HEK293 (cell line): ENCODE data around the gene ZNF385D.

ENCODE experiments used
- CTCF ChIA-PET: fragments of 350-600 bp; formaldehyde crosslinking; extraction: SDS; loops from one replicate; lab custom pipeline; 2021; ENCODE audit warnings: antibody characterized with exemption; lab: Yijun Ruan, JAX
- POLR2A ChIA-PET: fragments of 300-600 bp; formaldehyde crosslinking; extraction: SDS; loops from one replicate; lab custom pipeline; 2020; ENCODE audit warnings: antibody characterized with exemption, inconsistent platforms; lab: Yijun Ruan, JAX
- H3K27ac ChIP-seq: fragments of 200-500 bp; sonication (Bioruptor generic); 2 replicates; pipeline ENCODE4 v1.5.1; 2014; ENCODE audit warnings: low read depth, low read length, control low read depth, inconsistent platforms; ENCODE audit errors: extremely low read depth
- H3K36me3 ChIP-seq, 2 experiments: fragments of 200-500 bp in 1 of 2; sonication (Bioruptor generic) in 1 of 2; 1 replicate in 1 of 2; 2 replicates in 1 of 2; pipeline ENCODE4 v1.5.1; 2014 to 2017; ENCODE audit warnings: inconsistent platforms in 2 of 2, low read length in 2 of 2; ENCODE audit not compliant: control insufficient read depth in 2 of 2, insufficient read depth in 1 of 2
- H3K4me1 ChIP-seq: fragments of 200-500 bp; sonication (Bioruptor generic); 2 replicates; pipeline ENCODE4 v1.5.1; 2014; ENCODE audit warnings: mild to moderate bottlenecking, low read length, inconsistent platforms; ENCODE audit not compliant: control insufficient read depth, insufficient read depth
- H3K4me3 ChIP-seq: 2 replicates; pipeline ENCODE4 v1.5.1; 2011; ENCODE audit warnings: low read depth, mild to moderate bottlenecking, control low read depth, low read length, moderate library complexity
- H3K9me3 ChIP-seq: fragments of 200-500 bp; sonication (Bioruptor generic); 2 replicates; pipeline ENCODE4 v1.5.1; 2014; ENCODE audit warnings: low read depth, low read length, inconsistent platforms; ENCODE audit not compliant: control insufficient read depth, insufficient read depth
- BCL11A ChIP-seq: fragments of 450-650 bp; formaldehyde crosslinking; IDR thresholded peaks from 2 replicates; pipeline ENCODE4 v1.5.1; 2016; ENCODE audit warnings: low read depth, missing biosample characterization, missing genetic modification characterization
- GFI1B ChIP-seq: fragments of 450-650 bp; formaldehyde crosslinking; IDR thresholded peaks from 2 replicates; pipeline ENCODE4 v1.5.1; 2016; ENCODE audit warnings: missing biosample characterization, missing genetic modification characterization
- SETDB1 ChIP-seq: IDR thresholded peaks from one replicate; pipeline ENCODE4 v1.6.1; 2017; ENCODE audit warnings: mild to moderate bottlenecking, low read length, moderate library complexity, mixed read lengths; ENCODE audit not compliant: insufficient read length
- WT1 ChIP-seq: fragments of 450-650 bp; formaldehyde crosslinking; IDR thresholded peaks from 2 replicates; pipeline ENCODE4 v1.5.1; 2016; ENCODE audit warnings: missing biosample characterization, missing genetic modification characterization
- ZBTB1 ChIP-seq: fragments of 450-650 bp; formaldehyde crosslinking; IDR thresholded peaks from 2 replicates; pipeline ENCODE4 v1.5.1; 2016; ENCODE audit warnings: missing biosample characterization, missing genetic modification characterization
- ZFP41 ChIP-seq: fragments of 450-650 bp; formaldehyde crosslinking; IDR thresholded peaks from 2 replicates; pipeline ENCODE4 v1.5.1; 2016; ENCODE audit warnings: missing biosample characterization, missing genetic modification characterization, borderline replicate concordance
- ZNF112 ChIP-seq: fragments of 450-650 bp; formaldehyde crosslinking; IDR thresholded peaks from 2 replicates; pipeline ENCODE4 v1.5.0; 2017; ENCODE audit warnings: missing biosample characterization, missing genetic modification characterization
- ZNF121 ChIP-seq: fragments of 450-650 bp; formaldehyde crosslinking; IDR thresholded peaks from 2 replicates; pipeline ENCODE4 v1.5.1; 2016; ENCODE audit warnings: missing biosample characterization, missing genetic modification characterization
- ZNF24 ChIP-seq: fragments of 450-650 bp; formaldehyde crosslinking; IDR thresholded peaks from 2 replicates; pipeline ENCODE4 v1.5.1; 2016; ENCODE audit warnings: missing biosample characterization, missing genetic modification characterization
- ZNF473 ChIP-seq: fragments of 450-650 bp; formaldehyde crosslinking; IDR thresholded peaks from 2 replicates; pipeline ENCODE4 v1.5.1; 2017; ENCODE audit warnings: missing biosample characterization, missing genetic modification characterization
- ZNF544 ChIP-seq: fragments of 450-650 bp; formaldehyde crosslinking; IDR thresholded peaks from 2 replicates; pipeline ENCODE4 v1.5.0; 2017; ENCODE audit warnings: missing biosample characterization, missing genetic modification characterization
- ZNF626 ChIP-seq: fragments of 450-650 bp; sonication (Bioruptor Pico); formaldehyde crosslinking; IDR thresholded peaks from 2 replicates; pipeline ENCODE4 v1.5.1; 2018; ENCODE audit warnings: missing biosample characterization, missing genetic modification characterization, inconsistent platforms
- ZNF843 ChIP-seq: fragments of 450-650 bp; formaldehyde crosslinking; IDR thresholded peaks from 2 replicates; pipeline ENCODE4 v1.5.1; 2016; ENCODE audit warnings: missing biosample characterization, missing genetic modification characterization
- ZSCAN23 ChIP-seq: fragments of 450-650 bp; formaldehyde crosslinking; IDR thresholded peaks from 2 replicates; pipeline ENCODE4 v1.5.1; 2016; ENCODE audit warnings: missing biosample characterization, missing genetic modification characterization
- TF ChIP-seq, protein P1 (sequence below): fragments of 450-650 bp; formaldehyde crosslinking; IDR thresholded peaks from 2 replicates; pipeline ENCODE4 v1.5.1; 2016; ENCODE audit warnings: missing biosample characterization, missing genetic modification characterization, low read depth
- TF ChIP-seq, protein P2 (sequence below): fragments of 450-650 bp; formaldehyde crosslinking; IDR thresholded peaks from 2 replicates; pipeline ENCODE4 v1.5.1; 2016; ENCODE audit warnings: missing biosample characterization, missing genetic modification characterization, borderline replicate concordance
- TF ChIP-seq, protein P3 (sequence below): fragments of 450-650 bp; formaldehyde crosslinking; IDR thresholded peaks from 2 replicates; pipeline ENCODE4 v1.5.1; 2016; ENCODE audit warnings: missing biosample characterization, missing genetic modification characterization
- TF ChIP-seq, protein P4 (sequence below): fragments of 450-650 bp; formaldehyde crosslinking; IDR thresholded peaks from 2 replicates; pipeline ENCODE4 v1.5.1; 2016; ENCODE audit warnings: missing biosample characterization, missing genetic modification characterization

The ZNF385D gene

DNA sequence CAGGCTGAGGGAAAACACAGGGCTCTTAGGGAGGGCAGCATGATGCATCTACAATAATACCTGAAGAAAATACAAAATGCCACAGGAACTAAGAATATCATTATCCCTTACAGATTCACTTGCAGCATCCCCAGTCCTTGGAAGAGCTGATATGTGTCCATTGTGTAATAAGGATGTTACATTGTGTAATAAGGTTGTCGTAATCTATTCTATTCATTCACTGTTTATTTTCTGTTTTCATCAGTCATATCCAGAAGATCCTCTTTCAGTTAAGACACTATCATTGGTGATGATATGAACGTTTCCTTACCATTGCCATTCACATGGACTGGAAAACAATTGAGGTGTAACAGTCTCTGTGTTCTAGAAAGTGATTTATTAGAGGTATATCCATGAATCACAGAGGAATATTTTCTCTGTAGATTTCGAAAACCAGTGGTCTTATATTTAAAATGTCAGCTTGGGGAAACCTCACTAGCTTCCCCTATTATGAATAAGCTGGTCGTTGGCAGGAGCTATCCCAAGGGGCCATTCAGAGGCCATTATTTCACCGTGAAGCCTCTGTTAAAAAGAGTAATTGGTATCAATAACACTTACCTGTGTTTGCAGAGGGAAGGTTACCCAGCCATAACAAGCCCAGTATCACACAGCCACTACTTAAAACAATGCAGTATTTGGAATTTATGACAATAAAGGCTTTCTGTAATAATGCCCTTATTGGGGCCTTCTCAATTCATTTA, 241.1 kb downstream of the ZNF385D start:
- TF ChIP-seq BCL11A (tag by site-specific recombination) (no peak), ZNF544 (tag by site-specific recombination) (no peak), ZNF24 (tag by site-specific recombination) (no peak), ZSCAN23 (tag by site-specific recombination) (no peak), ZNF843 (tag by site-specific recombination) (no peak)
- TF ChIP-seq, protein P1, sequence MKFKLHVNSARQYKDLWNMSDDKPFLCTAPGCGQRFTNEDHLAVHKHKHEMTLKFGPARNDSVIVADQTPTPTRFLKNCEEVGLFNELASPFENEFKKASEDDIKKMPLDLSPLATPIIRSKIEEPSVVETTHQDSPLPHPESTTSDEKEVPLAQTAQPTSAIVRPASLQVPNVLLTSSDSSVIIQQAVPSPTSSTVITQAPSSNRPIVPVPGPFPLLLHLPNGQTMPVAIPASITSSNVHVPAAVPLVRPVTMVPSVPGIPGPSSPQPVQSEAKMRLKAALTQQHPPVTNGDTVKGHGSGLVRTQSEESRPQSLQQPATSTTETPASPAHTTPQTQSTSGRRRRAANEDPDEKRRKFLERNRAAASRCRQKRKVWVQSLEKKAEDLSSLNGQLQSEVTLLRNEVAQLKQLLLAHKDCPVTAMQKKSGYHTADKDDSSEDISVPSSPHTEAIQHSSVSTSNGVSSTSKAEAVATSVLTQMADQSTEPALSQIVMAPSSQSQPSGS (tag by site-specific recombination) = no peak
- TF ChIP-seq, all 188 proteins: peak for 0
- POLR2A ChIA-PET = no interaction called here
- Histone ChIP-seq H3K4me3 (no peak overlapping the region), H3K36me3 (no peaks in the 10 kb centered on the region), H3K27ac (no peak overlapping the region), H3K9me3 (no peaks in the 10 kb centered on the region), H3K4me1 (no peaks in the 10 kb centered on the region)
- CTCF ChIA-PET = no interaction called here

DNA sequence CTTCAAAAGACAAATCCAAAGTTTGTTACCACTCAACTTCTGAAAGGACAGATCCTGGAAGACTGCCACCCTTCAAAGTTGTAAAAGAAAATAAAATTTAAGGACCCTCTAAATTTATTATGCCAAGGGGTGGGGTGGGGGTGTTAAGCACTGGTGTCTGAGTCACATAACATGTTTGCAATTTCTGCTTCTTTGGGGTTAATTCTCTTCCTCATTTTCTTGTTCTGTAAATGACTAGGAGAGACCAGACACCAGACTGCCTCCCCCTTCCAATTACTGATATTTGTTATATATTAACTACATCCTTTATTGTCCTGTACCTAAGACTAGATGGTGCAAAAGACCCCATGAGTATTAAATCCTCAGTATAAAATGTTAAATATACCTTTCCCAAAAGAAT, 242.8 kb downstream of the ZNF385D start:
- ChIA-PET POLR2A (no interaction called here), CTCF (interaction anchor here (0.6 kb wide), 1 partner anchor 13 kb away, joined by 4 read pairs; no protein-coding TSS in a partner anchor)
- Histone ChIP-seq H3K4me1 (no peaks in the 10 kb centered on the region), H3K27ac (no peak overlapping the region), H3K9me3 (no peaks in the 10 kb centered on the region), H3K4me3 (no peak overlapping the region), H3K36me3 (no peaks in the 10 kb centered on the region)
- TF ChIP-seq, protein P2, sequence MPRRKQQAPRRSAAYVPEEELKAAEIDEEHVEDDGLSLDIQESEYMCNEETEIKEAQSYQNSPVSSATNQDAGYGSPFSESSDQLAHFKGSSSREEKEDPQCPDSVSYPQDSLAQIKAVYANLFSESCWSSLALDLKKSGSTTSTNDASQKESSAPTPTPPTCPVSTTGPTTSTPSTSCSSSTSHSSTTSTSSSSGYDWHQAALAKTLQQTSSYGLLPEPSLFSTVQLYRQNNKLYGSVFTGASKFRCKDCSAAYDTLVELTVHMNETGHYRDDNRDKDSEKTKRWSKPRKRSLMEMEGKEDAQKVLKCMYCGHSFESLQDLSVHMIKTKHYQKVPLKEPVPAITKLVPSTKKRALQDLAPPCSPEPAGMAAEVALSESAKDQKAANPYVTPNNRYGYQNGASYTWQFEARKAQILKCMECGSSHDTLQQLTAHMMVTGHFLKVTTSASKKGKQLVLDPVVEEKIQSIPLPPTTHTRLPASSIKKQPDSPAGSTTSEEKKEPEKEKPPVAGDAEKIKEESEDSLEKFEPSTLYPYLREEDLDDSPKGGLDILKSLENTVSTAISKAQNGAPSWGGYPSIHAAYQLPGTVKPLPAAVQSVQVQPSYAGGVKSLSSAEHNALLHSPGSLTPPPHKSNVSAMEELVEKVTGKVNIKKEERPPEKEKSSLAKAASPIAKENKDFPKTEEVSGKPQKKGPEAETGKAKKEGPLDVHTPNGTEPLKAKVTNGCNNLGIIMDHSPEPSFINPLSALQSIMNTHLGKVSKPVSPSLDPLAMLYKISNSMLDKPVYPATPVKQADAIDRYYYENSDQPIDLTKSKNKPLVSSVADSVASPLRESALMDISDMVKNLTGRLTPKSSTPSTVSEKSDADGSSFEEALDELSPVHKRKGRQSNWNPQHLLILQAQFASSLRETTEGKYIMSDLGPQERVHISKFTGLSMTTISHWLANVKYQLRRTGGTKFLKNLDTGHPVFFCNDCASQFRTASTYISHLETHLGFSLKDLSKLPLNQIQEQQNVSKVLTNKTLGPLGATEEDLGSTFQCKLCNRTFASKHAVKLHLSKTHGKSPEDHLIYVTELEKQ (tag by site-specific recombination) = no peak
- TF ChIP-seq ZNF473 (tag by site-specific recombination) = no peak
- no peak for TF ChIP-seq GFI1B (tag by site-specific recombination)
- TF ChIP-seq ZBTB1 (tag by site-specific recombination) = no peak
- TF ChIP-seq ZNF626 (tag by site-specific recombination) = no peak
- TF ChIP-seq, protein P3, sequence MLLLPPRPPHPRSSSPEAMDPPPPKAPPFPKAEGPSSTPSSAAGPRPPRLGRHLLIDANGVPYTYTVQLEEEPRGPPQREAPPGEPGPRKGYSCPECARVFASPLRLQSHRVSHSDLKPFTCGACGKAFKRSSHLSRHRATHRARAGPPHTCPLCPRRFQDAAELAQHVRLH (tag by site-specific recombination) = no peak
- TF ChIP-seq ZNF112 (tag by site-specific recombination) = no peak
- no peak for TF ChIP-seq SETDB1
- no peak for TF ChIP-seq ZNF24 (tag by site-specific recombination)
- TF ChIP-seq ZNF121 = no peak
- TF ChIP-seq ZFP41 (tag by site-specific recombination) = no peak
- no peak for TF ChIP-seq WT1 (tag by site-specific recombination)
- TF ChIP-seq, protein P4, sequence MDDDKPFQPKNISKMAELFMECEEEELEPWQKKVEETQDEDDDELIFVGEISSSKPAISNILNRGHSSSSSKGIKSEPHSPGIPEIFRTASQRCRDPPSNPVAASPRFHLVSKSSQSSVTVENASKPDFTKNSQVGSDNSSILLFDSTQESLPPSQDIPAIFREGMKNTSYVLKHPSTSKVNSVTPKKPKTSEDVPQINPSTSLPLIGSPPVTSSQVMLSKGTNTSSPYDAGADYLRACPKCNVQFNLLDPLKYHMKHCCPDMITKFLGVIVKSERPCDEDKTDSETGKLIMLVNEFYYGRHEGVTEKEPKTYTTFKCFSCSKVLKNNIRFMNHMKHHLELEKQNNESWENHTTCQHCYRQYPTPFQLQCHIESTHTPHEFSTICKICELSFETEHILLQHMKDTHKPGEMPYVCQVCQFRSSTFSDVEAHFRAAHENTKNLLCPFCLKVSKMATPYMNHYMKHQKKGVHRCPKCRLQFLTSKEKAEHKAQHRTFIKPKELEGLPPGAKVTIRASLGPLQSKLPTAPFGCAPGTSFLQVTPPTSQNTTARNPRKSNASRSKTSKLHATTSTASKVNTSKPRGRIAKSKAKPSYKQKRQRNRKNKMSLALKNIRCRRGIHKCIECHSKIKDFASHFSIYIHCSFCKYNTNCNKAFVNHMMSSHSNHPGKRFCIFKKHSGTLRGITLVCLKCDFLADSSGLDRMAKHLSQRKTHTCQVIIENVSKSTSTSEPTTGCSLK (tag by site-specific recombination) = no peak
